LNCaP clone FGC (cell line): Measurements from ENCODE around the gene HHAT.

ENCODE experiments used
- DNase-seq: peaks from one replicate; pipeline ENCODE4 v3.0.0-alpha.2; 2011; ENCODE audit warnings: low read depth
- H3K4me3 ChIP-seq: 2 replicates; pipeline ENCODE4 v1.5.1; 2011; ENCODE audit warnings: mild to moderate bottlenecking, low read depth, low read length, control low read depth
- TF ChIP-seq, protein P1 (sequence below): IDR thresholded peaks from 2 replicates; pipeline ENCODE4 v1.5.1; 2012; ENCODE audit warnings: mild to moderate bottlenecking; ENCODE audit not compliant: control insufficient read depth, insufficient read depth; ENCODE audit errors: extremely low read depth

Gene HHAT

DNA sequence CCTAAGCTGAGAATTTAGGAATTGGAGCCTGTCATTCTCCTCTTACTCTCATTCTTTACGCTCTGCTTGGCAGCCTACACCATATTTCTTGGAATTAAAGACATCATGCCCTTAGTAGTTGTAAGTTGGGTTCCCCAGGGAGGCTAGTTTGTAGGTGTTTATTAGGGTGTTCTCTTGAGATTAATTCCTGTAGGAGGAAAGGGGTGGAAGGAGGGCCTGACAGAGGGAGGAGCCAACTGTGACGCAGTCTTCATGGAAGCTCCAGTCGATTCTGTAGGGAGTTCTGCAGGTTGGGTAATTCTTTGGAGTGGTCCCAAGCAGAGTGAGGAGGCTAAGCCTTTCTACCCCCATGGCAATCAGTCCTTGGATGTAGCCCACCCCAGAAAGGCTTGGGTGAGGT, 111.4 kb downstream of the HHAT start:
- no peak overlapping the region for H3K4me3 ChIP-seq
- TF ChIP-seq, protein P1, sequence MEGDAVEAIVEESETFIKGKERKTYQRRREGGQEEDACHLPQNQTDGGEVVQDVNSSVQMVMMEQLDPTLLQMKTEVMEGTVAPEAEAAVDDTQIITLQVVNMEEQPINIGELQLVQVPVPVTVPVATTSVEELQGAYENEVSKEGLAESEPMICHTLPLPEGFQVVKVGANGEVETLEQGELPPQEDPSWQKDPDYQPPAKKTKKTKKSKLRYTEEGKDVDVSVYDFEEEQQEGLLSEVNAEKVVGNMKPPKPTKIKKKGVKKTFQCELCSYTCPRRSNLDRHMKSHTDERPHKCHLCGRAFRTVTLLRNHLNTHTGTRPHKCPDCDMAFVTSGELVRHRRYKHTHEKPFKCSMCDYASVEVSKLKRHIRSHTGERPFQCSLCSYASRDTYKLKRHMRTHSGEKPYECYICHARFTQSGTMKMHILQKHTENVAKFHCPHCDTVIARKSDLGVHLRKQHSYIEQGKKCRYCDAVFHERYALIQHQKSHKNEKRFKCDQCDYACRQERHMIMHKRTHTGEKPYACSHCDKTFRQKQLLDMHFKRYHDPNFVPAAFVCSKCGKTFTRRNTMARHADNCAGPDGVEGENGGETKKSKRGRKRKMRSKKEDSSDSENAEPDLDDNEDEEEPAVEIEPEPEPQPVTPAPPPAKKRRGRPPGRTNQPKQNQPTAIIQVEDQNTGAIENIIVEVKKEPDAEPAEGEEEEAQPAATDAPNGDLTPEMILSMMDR: no peak
- no peak for DNase-seq

DNA sequence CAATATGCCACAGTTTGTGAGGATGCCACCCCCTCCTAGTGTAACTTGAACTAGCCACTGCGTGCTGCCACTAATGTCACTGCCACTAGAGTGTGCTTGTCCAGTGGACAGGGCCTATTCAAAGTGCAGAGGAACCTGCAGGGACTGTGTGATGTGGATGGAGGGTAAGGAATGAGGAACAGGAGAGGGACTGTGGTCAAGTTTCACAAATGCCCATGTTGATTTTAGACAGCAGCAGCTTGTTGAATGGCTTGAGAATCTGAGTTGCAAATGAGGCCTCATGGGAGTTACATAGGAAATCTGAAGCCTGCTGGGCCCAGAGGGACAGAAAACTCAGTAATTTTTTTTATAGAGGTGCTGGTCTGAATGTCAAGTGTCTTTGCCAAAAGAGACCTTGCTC, 112.3 kb downstream of the HHAT start:
- TF ChIP-seq, protein P1: no peak
- no peak overlapping the region for H3K4me3 ChIP-seq
- DNase-seq: no peak

DNA sequence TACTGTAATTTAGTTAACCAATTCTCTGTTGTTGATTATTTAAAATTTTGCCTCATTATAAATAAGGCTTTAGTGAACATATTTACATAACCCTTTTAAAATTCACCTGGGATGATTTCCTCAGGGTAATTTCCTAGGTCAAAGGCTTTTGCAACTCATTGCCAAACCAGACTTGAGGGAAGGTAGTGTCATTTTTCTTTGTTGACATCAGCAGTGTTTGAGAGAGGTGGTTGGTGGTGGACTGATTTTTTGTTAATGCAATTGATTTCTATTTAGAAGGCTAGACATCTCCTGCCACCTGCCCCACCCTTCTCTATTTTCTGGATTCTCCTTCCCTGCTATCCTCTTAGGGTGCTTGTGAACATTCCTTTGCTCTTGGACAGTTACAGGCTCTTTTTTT, 116.8 kb downstream of the HHAT start:
- H3K4me3 ChIP-seq: no peak overlapping the region
- TF ChIP-seq, protein P1: no peak
- no peak for DNase-seq

DNA sequence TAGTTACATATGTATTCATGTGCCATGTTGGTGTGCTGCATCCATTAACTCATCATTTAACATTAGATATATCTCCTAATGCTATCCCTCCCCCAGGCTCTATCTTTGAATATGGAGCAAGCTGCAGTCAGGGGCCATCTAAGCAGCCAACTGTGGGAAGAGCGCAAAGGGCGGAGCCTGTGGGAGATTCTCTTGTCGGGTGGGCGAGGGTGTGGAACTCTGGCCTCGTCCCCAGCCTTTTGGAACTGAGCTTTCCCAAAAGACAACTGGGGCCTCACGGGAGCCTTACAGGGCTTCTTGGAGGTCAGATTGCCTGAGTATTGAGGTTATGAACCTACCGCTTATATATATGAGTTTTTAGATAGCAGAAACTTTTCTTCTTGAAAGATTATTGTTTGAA, 117.2 kb downstream of the HHAT start:
- DNase-seq: no peak
- TF ChIP-seq, protein P1: no peak
- no peak overlapping the region for H3K4me3 ChIP-seq

DNA sequence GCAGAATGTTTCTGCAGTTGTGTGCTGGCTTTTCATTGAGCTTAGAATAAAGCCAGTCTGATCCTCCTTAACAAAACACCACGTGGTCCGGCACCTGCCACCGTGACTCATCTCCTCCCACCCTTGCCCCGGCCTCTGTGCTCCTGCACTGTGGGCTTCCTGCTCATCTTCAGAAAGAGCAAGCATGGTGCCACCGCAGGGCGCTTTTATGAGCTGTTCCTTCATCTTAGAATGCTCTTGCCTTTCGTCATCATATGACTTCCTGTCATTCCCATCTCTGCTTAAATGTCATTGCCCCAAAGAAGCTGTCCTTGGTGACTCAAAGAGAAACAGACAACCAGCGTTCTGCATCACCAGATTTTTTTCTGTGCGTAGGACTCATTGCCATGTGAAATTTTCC, 117.8 kb downstream of the HHAT start:
- DNase-seq: no peak

DNA sequence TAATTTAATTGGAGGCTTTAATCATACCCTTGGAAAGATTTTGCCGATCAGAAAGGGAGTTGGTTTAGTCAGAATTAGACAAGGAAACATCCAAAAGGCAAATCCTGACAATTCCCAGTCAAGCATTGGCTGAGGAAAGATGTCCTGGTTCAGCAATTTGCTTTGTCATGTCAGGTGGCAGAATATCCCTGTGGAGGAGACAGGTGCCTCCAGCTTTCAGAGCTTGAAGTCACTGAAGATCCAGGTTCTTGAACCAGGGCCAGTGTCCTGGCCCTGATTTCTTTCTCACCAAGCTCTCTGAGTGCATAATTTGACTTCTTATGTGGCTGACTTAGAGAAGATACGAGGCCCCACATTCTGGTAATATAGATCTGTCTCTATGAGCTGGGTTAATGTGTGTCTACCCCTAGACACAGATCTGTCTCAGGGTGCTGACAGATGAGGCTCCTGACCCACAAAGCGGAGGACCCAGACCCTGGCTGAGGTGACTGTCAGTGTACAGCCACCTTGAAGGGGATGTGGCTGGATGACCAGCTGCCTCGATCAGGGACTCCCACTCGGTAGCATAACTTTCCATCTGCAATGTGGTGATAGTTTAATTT, 118.9 kb downstream of the HHAT start:
- TF ChIP-seq, protein P1: no peak
- no peak for DNase-seq
- no peak overlapping the region for H3K4me3 ChIP-seq

More for the DNA sequence above, 117.8 kb downstream of the HHAT start:
- H3K4me3 ChIP-seq: no peak overlapping the region
- TF ChIP-seq, protein P1: no peak

DNA sequence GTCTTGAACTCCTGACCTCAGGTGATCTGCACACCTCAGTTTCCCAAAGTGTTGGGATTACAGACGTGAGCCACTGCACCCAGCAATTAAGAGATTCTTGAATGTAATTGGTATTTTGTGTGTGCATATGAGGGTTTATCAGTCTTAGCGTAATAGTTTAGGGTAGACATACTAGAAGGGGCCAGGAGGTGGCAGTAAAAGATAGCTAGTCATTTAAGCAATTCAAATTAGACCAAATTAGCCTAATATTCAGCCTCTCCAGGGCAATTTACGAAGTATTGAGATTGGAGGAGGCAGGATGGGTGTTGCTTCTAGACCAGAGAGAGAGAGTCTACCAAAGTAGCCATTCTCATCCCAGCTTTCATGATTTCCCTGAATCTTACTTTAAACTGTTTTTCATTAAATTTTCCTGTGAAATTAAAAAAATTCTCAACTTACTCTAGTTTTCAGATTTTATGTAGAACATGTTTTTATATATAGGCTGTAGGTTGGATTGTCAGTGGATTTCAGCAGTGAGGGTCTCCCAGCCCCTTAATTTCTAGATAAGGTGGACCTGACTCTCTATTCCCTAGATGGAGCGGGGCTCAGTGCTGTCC, 119.7 kb downstream of the HHAT start:
- TF ChIP-seq, protein P1: peak; percentile 77
- H3K4me3 ChIP-seq: no peak overlapping the region
- peak; percentile 3 for DNase-seq
